Activated CD4-positive, alpha-beta T cell treated with anti-CD3 and anti-CD28 coated beads for 48 hours (primary cell): ENCODE measurements around the gene KIF3C.
"Not testable (repeated sequence)": the region's sequence is repeated elsewhere in the genome, so short reads cannot be mapped to it uniquely, and the experiment has no call there.

Source experiments
- DNase-seq: peaks from one replicate; pipeline ENCODE4 v3.0.0-alpha.2; 2020

KIF3C gene

GRCh38 chr2:25913696-25913973 is 68.7 kb downstream of the KIF3C start:
- DNase-seq, result not testable (repeated sequence)

- DNase-seq, result no peak
Measured at GRCh38 chr2:25912851-25913695, 69.2 kb downstream of the KIF3C start.

GRCh38 chr2:25909574-25909973 is 72.7 kb downstream of the KIF3C start:
- not testable (repeated sequence) for DNase-seq

- no peak for DNase-seq
Measured at GRCh38 chr2:25905126-25905525, 77.2 kb downstream of the KIF3C start.

GRCh38 chr2:25903216-25903776 is 79.0 kb downstream of the KIF3C start:
- peak; percentile 9 for DNase-seq

GRCh38 chr2:25899404-25899970 is 82.8 kb downstream of the KIF3C start:
- no peak for DNase-seq

- DNase-seq, result no peak
Measured at GRCh38 chr2:25897506-25897905, 84.8 kb downstream of the KIF3C start.

GRCh38 chr2:25896308-25896707 is 86.0 kb downstream of the KIF3C start:
- not testable (repeated sequence) for DNase-seq

- DNase-seq, result no peak
Measured at GRCh38 chr2:25895610-25896009, 86.7 kb downstream of the KIF3C start.

GRCh38 chr2:25895018-25895417 is 87.3 kb downstream of the KIF3C start:
- DNase-seq, result no peak

GRCh38 chr2:25894135-25894830 is 88.0 kb downstream of the KIF3C start:
- no peak for DNase-seq

GRCh38 chr2:25891672-25892071 is 90.6 kb downstream of the KIF3C start:
- no peak for DNase-seq

- no peak for DNase-seq
Measured at GRCh38 chr2:25887624-25888242, 94.6 kb downstream of the KIF3C start.

GRCh38 chr2:25885933-25886332 is 96.4 kb downstream of the KIF3C start:
- no peak for DNase-seq

- DNase-seq, result no peak
Measured at GRCh38 chr2:25881764-25882163, 100.5 kb downstream of the KIF3C start.

GRCh38 chr2:25879133-25879730 is 103.1 kb downstream of the KIF3C start:
- DNase-seq, result no peak

- peak; percentile 98 for DNase-seq
Measured at GRCh38 chr2:25878361-25879132, 103.8 kb downstream of the KIF3C start, which contains the start of gene ASXL2. ASXL2 (minus strand) TSS chr2:25878487; CDS start chr2:25878222, 265 bp downstream.

GRCh38 chr2:25877431-25878360 is 104.6 kb downstream of the KIF3C start:
- DNase-seq, result peak; percentile 61
